Hepatocyte (in vitro differentiated cells): ENCODE data around the gene TLR3. TPM values are rescaled to one million over a fixed set of nuclear protein-coding genes. Genes with fewer than 3 reads are reported as not detected.

Experiments
- DNase-seq: peaks from one replicate; pipeline ENCODE4 v3.0.0-alpha.2; 2016; ENCODE audit warnings: low spot score
- H2AFZ ChIP-seq: fragments of 200-600 bp; sonication (generic); 2 replicates; pipeline ENCODE4 v1.6.0; 2016; ENCODE audit warnings: antibody characterized with exemption, mild to moderate bottlenecking
- H3K27ac ChIP-seq: fragments of 200-600 bp; sonication (generic); 2 replicates; pipeline ENCODE4 v1.5.1; 2016; ENCODE audit warnings: mild to moderate bottlenecking
- H3K27me3 ChIP-seq: fragments of 200-600 bp; sonication (generic); 2 replicates; pipeline ENCODE4 v1.6.1; 2016
- H3K36me3 ChIP-seq: fragments of 200-600 bp; sonication (generic); replicated peaks from 2 replicates; pipeline ENCODE4 v1.5.1; 2016; ENCODE audit warnings: low read depth; ENCODE audit not compliant: insufficient read depth
- H3K4me1 ChIP-seq: fragments of 200-600 bp; sonication (generic); 2 replicates; pipeline ENCODE4 v1.5.1; 2016; ENCODE audit warnings: mild to moderate bottlenecking, moderate library complexity; ENCODE audit not compliant: insufficient read depth
- H3K4me2 ChIP-seq: fragments of 200-600 bp; sonication (generic); 2 replicates; pipeline ENCODE4 v1.6.0; 2016
- H3K4me3 ChIP-seq: fragments of 200-600 bp; sonication (generic); 2 replicates; pipeline ENCODE4 v1.5.1; 2016; ENCODE audit warnings: mild to moderate bottlenecking
- H3K79me2 ChIP-seq: fragments of 200-600 bp; sonication (generic); 2 replicates; pipeline ENCODE4 v1.6.0; 2017; ENCODE audit warnings: mild to moderate bottlenecking
- H3K9me2 ChIP-seq: fragments of 200-600 bp; sonication (generic); replicated peaks from 2 replicates; pipeline ENCODE4 v1.6.0; 2017; ENCODE audit warnings: mild to moderate bottlenecking; ENCODE audit not compliant: insufficient read depth
- H3K9me3 ChIP-seq: fragments of 200-600 bp; sonication (generic); 2 replicates; pipeline ENCODE4 v1.5.1; 2016; ENCODE audit warnings: low read depth, mild to moderate bottlenecking
- H4K20me1 ChIP-seq: fragments of 200-600 bp; sonication (generic); 2 replicates; pipeline ENCODE4 v1.6.0; 2016; ENCODE audit warnings: mild to moderate bottlenecking; ENCODE audit not compliant: insufficient read depth, poor library complexity, severe bottlenecking
- EZH2 ChIP-seq: fragments of 200-600 bp; sonication (generic); IDR thresholded peaks from 2 replicates; pipeline ENCODE4 v1.6.1; 2016; ENCODE audit warnings: antibody characterized with exemption, mild to moderate bottlenecking, borderline replicate concordance
- EZH2phosphoT487 ChIP-seq: fragments of 200-600 bp; sonication (generic); IDR thresholded peaks from one replicate; pipeline ENCODE4 v1.6.1; 2018; ENCODE audit warnings: antibody characterized with exemption, mild to moderate bottlenecking, low read depth, moderate library complexity; ENCODE audit not compliant: unreplicated experiment, severe bottlenecking
- WGBS: methylation state at CpG from one replicate; pipeline ENCODE4 v1.1.6; 2016; ENCODE audit warnings: low lambda C conversion rate; ENCODE audit errors: missing lambda C conversion rate; 5-methylcytosine and 5-hydroxymethylcytosine counted together
- polyA plus RNA-seq: library from polyadenylated mRNA; unstranded; fragments of >200 nt; fragmentation: Nextera tagmentation; extraction: Ambion mirVana; gene quantifications from 2 replicates; pipeline ENCODE4 v1.2.1, GENCODE V29; 2016
- total RNA-seq: library from RNA; depleted of rRNA; stranded (reverse); fragments of >200 nt; gene quantifications from 2 replicates; pipeline ENCODE4 v1.2.3, GENCODE V29; 2014
- TF ChIP-seq, protein P1 (sequence below): fragments of 200-600 bp; sonication (generic); IDR thresholded peaks from 2 replicates; pipeline ENCODE4 v1.5.1; 2016; ENCODE audit warnings: antibody characterized with exemption, mild to moderate bottlenecking; ENCODE audit not compliant: poor library complexity

Gene TLR3
- total and polyA plus RNA-seq, 2 experiments from 2014 or later, result 1.6 to 7.3 TPM

DNA sequence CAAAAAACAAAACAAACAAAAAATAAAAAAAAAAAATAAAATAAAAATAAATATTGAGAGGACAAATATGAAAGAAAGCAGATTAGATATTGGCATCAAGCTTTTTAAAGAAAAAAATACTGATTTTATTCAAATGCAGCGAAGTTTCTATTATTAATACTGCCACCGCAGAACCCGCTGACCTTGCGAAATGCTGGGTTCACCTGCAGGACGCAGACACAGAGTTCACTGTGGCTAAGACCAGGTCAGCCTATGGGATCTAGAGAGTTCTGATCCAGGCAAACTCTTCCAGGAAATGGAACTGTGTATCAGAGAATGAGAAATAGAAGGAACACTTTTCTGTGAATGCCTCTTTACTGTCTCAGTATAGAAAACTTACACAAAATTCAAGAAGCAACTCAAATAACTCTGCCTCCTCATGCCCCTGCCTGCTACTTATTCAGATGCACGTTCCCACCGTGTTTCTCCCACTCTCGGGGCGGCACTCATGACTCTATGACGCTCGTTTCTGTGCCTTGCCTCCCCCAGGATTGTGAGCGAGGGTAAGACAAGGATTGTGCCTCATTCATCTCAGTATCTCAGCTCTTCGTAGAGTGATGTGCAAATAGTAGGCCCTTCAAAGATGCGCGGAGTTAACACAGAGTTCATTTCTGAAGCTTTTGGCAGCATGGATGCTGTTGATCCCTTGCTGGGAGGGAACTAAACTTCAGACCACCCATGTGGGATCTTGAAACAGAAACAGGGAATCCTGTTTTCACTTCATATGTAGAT, 44.1 kb upstream of the TLR3 start:
- TF ChIP-seq EZH2phosphoT487 (no peak), EZH2 (no peak)
- TF ChIP-seq, protein P1, sequence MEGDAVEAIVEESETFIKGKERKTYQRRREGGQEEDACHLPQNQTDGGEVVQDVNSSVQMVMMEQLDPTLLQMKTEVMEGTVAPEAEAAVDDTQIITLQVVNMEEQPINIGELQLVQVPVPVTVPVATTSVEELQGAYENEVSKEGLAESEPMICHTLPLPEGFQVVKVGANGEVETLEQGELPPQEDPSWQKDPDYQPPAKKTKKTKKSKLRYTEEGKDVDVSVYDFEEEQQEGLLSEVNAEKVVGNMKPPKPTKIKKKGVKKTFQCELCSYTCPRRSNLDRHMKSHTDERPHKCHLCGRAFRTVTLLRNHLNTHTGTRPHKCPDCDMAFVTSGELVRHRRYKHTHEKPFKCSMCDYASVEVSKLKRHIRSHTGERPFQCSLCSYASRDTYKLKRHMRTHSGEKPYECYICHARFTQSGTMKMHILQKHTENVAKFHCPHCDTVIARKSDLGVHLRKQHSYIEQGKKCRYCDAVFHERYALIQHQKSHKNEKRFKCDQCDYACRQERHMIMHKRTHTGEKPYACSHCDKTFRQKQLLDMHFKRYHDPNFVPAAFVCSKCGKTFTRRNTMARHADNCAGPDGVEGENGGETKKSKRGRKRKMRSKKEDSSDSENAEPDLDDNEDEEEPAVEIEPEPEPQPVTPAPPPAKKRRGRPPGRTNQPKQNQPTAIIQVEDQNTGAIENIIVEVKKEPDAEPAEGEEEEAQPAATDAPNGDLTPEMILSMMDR, result no peak
- Histone ChIP-seq H3K4me2 (no peak overlapping the region), H3K27me3 (no peaks in the 10 kb centered on the region), H2AFZ (no peak overlapping the region), H3K9me3 (no peaks in the 10 kb centered on the region), H3K36me3 (no peaks in the 10 kb centered on the region), H3K4me1 (peaks cover 13% of the 10 kb centered on the region), H3K79me2 (no peaks in the 10 kb centered on the region), H4K20me1 (no peaks in the 10 kb centered on the region), H3K27ac (no peak overlapping the region), H3K4me3 (no peak overlapping the region), H3K9me2 (no peaks in the 10 kb centered on the region)
- WGBS, result 89% methylated on average over 15 of the region's 15 CpGs
- DNase-seq, result no peak

DNA sequence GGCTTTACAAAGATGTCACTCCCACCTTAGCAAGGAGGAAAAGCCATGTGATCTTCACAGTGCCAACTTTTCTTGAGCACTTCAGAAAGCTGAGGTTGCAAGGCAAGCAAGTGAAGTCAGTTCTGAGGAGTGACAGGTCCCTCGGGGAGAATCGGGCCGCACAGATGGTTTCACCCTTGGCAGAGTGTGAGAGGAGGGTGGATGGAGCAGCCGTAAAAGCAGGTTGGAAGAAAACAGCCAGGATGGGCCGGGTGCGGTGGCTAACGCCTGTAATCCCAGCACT, 43.6 kb upstream of the TLR3 start:
- peaks cover 17% of the 10 kb centered on the region for H3K4me1 ChIP-seq
- no peaks in the 10 kb centered on the region for H4K20me1 ChIP-seq
- no peak overlapping the region for H3K27ac ChIP-seq
- no peak for DNase-seq
- H3K4me3 ChIP-seq, result no peak overlapping the region
- no peaks in the 10 kb centered on the region for H3K79me2 ChIP-seq
- H3K9me3 ChIP-seq, result no peaks in the 10 kb centered on the region
- H3K36me3 ChIP-seq, result no peaks in the 10 kb centered on the region
- H2AFZ ChIP-seq, result no peak overlapping the region
- H3K9me2 ChIP-seq, result no peaks in the 10 kb centered on the region
- 79% methylated on average over 7 of the region's 7 CpGs for WGBS
- H3K4me2 ChIP-seq, result no peak overlapping the region
- H3K27me3 ChIP-seq, result no peaks in the 10 kb centered on the region
- TF ChIP-seq, protein P1, result no peak
- TF ChIP-seq EZH2 (no peak), EZH2phosphoT487 (no peak)

DNA sequence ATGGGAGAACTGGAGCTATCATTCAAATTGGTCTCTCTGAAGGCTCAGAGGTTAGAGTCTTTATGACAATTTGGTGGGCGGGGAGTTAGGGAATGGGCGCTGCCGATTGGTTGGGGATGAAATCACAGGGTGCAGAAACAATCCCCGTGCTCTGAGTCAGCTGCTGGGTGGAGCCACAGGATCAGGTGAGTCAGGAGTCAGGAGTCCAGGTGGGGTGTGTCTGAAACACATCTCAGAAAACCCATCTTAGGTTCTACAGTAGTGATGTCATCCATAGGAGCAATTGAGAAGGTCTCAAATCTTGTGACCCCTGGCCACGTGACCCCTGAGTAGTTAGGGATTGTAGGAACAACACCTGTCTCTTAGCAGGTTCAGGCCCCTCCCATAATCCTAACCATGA, 41.6 kb upstream of the TLR3 start:
- peak; percentile 43 for DNase-seq
- Histone ChIP-seq H2AFZ (no peak overlapping the region), H3K27me3 (no peaks in the 10 kb centered on the region), H3K4me3 (no peak overlapping the region), H3K36me3 (no peaks in the 10 kb centered on the region), H4K20me1 (no peaks in the 10 kb centered on the region), H3K9me3 (no peaks in the 10 kb centered on the region), H3K27ac (no peak overlapping the region), H3K4me1 (peaks cover 14% of the 10 kb centered on the region), H3K9me2 (no peaks in the 10 kb centered on the region), H3K4me2 (no peak overlapping the region), H3K79me2 (no peaks in the 10 kb centered on the region)
- 94% methylated on average over 5 of the region's 5 CpGs for WGBS
- TF ChIP-seq EZH2phosphoT487 (no peak), EZH2 (no peak)
- TF ChIP-seq, protein P1, result no peak
